HepG2 (cell line): ENCODE results near the gene LRRC45. TPM values are rescaled to one million over a fixed set of nuclear protein-coding genes. Genes with fewer than 3 reads are reported as not detected.

Experiments
- ARNT2 ChIP-seq: sonication (generic); formaldehyde crosslinking; IDR thresholded peaks from 2 replicates; pipeline ENCODE4 v1.8.0; 2022; ENCODE audit warnings: mild to moderate bottlenecking, low read depth, missing genetic modification reagents, moderate library complexity
- CBX1 ChIP-seq: IDR thresholded peaks from one replicate; pipeline ENCODE4 v1.6.1; 2016; ENCODE audit warnings: antibody characterized with exemption, low read depth
- HDAC2 ChIP-seq: sonication (generic); formaldehyde crosslinking; IDR thresholded peaks from 2 replicates; pipeline ENCODE4 v1.4.0; 2020; ENCODE audit warnings: missing genetic modification reagents
- HOXD1 ChIP-seq: sonication (generic); formaldehyde crosslinking; IDR thresholded peaks from 2 replicates; pipeline ENCODE4 v1.5.0; 2020; ENCODE audit warnings: missing genetic modification reagents
- NFKB2 ChIP-seq: sonication (generic); formaldehyde crosslinking; IDR thresholded peaks from 2 replicates; pipeline ENCODE4 v1.4.0; 2020; ENCODE audit warnings: missing genetic modification reagents, borderline replicate concordance
- NONO ChIP-seq, 2 experiments: fragments of 450-650 bp in 1 of 2; sonication (generic) in 1 of 2; formaldehyde crosslinking in 1 of 2; IDR thresholded peaks in 1 of 2; conservative IDR thresholded peaks in 1 of 2; 2 replicates each; pipeline versions ENCODE4 v1.6.1 to v1.8.0; 2017 to 2022; ENCODE audit warnings: mild to moderate bottlenecking in 1 of 2, missing genetic modification reagents in 1 of 2, moderate library complexity in 1 of 2
- ZNF33A ChIP-seq: sonication (generic); formaldehyde crosslinking; IDR thresholded peaks from 2 replicates; pipeline ENCODE4 v1.5.1; 2020; ENCODE audit warnings: missing genetic modification reagents, mild to moderate bottlenecking, moderate library complexity, borderline replicate concordance
- ZNF569 ChIP-seq: sonication (generic); formaldehyde crosslinking; IDR thresholded peaks from 2 replicates; pipeline ENCODE4 v1.5.0; 2020; ENCODE audit warnings: mild to moderate bottlenecking, missing genetic modification reagents, moderate library complexity, borderline replicate concordance
- polyA plus RNA-seq, 8 experiments: library from polyadenylated mRNA; depleted of rRNA in 3 of 8; stranded (reverse) in 7 of 8; unstranded in 1 of 8; fragments of >200 nt; fragmentation: Illumina TruSeq in 4 of 8; extraction: Trizol in 4 of 8; gene quantifications; 2 replicates each; pipeline versions ENCODE4 v1.2.1 to v1.2.3, GENCODE V29; 2011 to 2016; ENCODE audit warnings: low read depth in 4 of 8, missing spikeins in 1 of 8, mixed read lengths in 1 of 8; ENCODE audit not compliant: insufficient read depth in 1 of 8
- total RNA-seq, 5 experiments: library from RNA; depleted of rRNA; stranded (reverse); fragments of >200 nt; fragmentation: Illumina TruSeq; extraction: Trizol; gene quantifications; 2 replicates each; pipeline ENCODE4 v1.2.3, GENCODE V29; 2016; ENCODE audit warnings: low read depth in 1 of 5
- TF ChIP-seq, protein P1 (sequence below): conservative IDR thresholded peaks from 2 replicates; pipeline ENCODE4 v1.6.1; 2018; ENCODE audit warnings: missing genetic modification reagents
- TF ChIP-seq, protein P2 (sequence below): sonication (generic); formaldehyde crosslinking; IDR thresholded peaks from 2 replicates; pipeline ENCODE4 v1.4.0; 2020; ENCODE audit warnings: missing genetic modification reagents, mild to moderate bottlenecking, borderline replicate concordance
- TF ChIP-seq, protein P3 (sequence below): sonication (generic); formaldehyde crosslinking; IDR thresholded peaks from 2 replicates; pipeline ENCODE4 v1.5.1; 2020; ENCODE audit warnings: mild to moderate bottlenecking, missing genetic modification reagents
- TF ChIP-seq, protein P4 (sequence below): sonication (generic); formaldehyde crosslinking; IDR thresholded peaks from 2 replicates; pipeline ENCODE4 v1.9.0; 2021; ENCODE audit warnings: missing genetic modification reagents, borderline replicate concordance

Gene LRRC45
- total and polyA plus RNA-seq, 2 of the 13 experiments (the other 11 are each of a cell fraction or from before 2014, with no cell fraction given): 11.6 to 48.1 TPM

DNA sequence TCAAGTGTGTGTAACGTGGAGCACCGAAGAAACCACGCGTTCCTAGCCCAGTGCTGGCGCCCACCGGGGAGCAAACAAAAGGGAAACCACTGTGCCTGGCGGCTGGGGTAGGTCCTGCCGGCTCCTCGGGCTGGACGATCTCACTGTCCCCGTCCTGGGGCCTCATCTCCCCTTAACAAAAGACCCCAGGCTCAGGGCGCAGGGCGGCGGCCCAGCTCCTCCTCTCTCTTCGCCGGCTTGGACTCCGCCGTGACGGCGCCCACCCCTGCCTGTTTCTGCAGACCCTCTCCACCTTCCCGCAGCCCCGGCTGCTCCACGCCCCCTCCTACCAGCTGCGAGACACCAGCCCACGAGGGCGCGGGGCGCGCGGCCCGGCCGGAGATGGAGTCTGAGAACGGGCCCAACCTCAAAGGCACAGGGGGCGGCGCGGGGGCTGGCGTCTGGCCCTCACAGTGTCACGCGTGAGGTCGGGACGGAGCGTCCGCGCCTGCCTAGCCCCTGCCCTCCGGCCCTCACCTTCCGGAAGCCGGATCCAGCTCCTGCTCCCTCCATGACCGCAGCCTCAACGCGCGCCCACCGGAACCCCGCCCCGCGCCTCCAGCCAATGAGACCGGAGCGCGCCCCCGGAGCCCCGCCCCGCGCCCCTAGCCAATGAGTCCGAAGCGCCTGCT is 660 bp upstream of the LRRC45 start, which contains the start of gene CENPX (continued):
- TF ChIP-seq ZNF569 (CRISPR knock-in tag) (no peak), HOXD1 (CRISPR knock-in tag) (peak; percentile 73), ZNF33A (CRISPR knock-in tag) (no peak), NONO (IDR thresholded peaks at IDR 0.05) (no peak), NONO (CRISPR knock-in tag; conservative IDR thresholded peaks at IDR 0.05) (0 out of 2 replicates have a peak, but pooled peaks have one; percentile 1), NFKB2 (peak; percentile 58; the same call in 1 of the 2 replicates), CBX1 (peak; percentile 51), ARNT2 (CRISPR knock-in tag) (peak; percentile 75), HDAC2 (CRISPR knock-in tag) (no peak)
- TF ChIP-seq, protein P1, sequence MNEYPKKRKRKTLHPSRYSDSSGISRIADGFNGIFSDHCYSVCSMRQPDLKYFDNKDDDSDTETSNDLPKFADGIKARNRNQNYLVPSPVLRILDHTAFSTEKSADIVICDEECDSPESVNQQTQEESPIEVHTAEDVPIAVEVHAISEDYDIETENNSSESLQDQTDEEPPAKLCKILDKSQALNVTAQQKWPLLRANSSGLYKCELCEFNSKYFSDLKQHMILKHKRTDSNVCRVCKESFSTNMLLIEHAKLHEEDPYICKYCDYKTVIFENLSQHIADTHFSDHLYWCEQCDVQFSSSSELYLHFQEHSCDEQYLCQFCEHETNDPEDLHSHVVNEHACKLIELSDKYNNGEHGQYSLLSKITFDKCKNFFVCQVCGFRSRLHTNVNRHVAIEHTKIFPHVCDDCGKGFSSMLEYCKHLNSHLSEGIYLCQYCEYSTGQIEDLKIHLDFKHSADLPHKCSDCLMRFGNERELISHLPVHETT (CRISPR knock-in tag): no peak; the same call in none of the 2 replicates
- TF ChIP-seq, protein P2, sequence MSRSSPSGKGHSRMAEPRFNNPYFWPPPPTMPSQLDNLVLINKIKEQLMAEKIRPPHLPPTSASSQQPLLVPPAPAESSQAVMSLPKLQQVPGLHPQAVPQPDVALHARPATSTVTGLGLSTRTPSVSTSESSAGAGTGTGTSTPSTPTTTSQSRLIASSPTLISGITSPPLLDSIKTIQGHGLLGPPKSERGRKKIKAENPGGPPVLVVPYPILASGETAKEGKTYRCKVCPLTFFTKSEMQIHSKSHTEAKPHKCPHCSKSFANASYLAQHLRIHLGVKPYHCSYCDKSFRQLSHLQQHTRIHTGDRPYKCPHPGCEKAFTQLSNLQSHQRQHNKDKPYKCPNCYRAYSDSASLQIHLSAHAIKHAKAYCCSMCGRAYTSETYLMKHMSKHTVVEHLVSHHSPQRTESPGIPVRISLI: peak; percentile 44; the same call in 1 of the 2 replicates
- TF ChIP-seq, protein P3, sequence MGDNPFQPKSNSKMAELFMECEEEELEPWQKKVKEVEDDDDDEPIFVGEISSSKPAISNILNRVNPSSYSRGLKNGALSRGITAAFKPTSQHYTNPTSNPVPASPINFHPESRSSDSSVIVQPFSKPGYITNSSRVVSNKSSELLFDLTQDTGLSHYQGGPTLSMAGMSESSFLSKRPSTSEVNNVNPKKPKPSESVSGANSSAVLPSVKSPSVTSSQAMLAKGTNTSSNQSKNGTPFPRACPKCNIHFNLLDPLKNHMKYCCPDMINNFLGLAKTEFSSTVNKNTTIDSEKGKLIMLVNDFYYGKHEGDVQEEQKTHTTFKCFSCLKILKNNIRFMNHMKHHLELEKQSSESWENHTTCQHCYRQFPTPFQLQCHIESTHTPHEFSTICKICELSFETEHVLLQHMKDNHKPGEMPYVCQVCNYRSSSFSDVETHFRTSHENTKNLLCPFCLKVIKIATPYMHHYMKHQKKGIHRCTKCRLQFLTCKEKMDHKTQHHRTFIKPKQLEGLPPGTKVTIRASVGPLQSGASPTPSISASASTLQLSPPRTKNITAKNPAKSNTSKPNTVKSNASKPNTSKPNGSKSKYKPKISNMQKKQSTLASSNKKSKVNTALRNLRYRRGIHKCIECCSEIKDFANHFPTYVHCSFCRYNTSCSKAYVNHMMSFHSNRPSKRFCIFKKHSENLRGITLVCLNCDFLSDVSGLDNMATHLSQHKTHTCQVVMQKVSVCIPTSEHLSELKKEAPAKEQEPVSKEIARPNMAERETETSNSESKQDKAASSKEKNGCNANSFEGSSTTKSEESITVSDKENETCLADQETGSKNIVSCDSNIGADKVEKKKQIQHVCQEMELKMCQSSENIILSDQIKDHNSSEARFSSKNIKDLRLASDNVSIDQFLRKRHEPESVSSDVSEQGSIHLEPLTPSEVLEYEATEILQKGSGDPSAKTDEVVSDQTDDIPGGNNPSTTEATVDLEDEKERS (CRISPR knock-in tag): 0 out of 2 replicates have a peak, but pooled peaks have one; percentile 38
- TF ChIP-seq, protein P4, sequence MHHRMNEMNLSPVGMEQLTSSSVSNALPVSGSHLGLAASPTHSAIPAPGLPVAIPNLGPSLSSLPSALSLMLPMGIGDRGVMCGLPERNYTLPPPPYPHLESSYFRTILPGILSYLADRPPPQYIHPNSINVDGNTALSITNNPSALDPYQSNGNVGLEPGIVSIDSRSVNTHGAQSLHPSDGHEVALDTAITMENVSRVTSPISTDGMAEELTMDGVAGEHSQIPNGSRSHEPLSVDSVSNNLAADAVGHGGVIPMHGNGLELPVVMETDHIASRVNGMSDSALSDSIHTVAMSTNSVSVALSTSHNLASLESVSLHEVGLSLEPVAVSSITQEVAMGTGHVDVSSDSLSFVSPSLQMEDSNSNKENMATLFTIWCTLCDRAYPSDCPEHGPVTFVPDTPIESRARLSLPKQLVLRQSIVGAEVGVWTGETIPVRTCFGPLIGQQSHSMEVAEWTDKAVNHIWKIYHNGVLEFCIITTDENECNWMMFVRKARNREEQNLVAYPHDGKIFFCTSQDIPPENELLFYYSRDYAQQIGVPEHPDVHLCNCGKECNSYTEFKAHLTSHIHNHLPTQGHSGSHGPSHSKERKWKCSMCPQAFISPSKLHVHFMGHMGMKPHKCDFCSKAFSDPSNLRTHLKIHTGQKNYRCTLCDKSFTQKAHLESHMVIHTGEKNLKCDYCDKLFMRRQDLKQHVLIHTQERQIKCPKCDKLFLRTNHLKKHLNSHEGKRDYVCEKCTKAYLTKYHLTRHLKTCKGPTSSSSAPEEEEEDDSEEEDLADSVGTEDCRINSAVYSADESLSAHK (CRISPR knock-in tag): no peak
